Omental fat pad (tissue), 4 donors: ENCODE measurements around the gene GIMAP7. TPM values are rescaled to one million over a fixed set of nuclear protein-coding genes. Genes with fewer than 3 reads are reported as not detected.

Experiments
- ATAC-seq: fragments of 150-250 bp; one replicate; pipeline ENCODE4 v1.9.1; 2016; ENCODE audit warnings: mild to moderate bottlenecking, moderate library complexity; ENCODE audit not compliant: low FRiP score
- DNase-seq: peaks from one replicate; pipeline ENCODE4 v3.0.0-alpha.2; 2019; ENCODE audit warnings: low spot score
- total RNA-seq, 4 donors: library from RNA; depleted of rRNA; stranded (reverse); fragments of >200 nt; gene quantifications; one replicate each; pipeline ENCODE4 v1.1.0, GENCODE V29; 2016
- TF ChIP-seq, protein P1 (sequence below), 3 donors: fragments of 450-650 bp; IDR thresholded peaks; one replicate each; pipeline ENCODE4 v1.5.1; 2016 to 2017; ENCODE audit warnings: antibody characterized with exemption in 3 of 3, mild to moderate bottlenecking in 3 of 3, moderate library complexity in 2 of 3

GIMAP7 gene
- total RNA-seq, 4 donors from 2014 or later = 5.8 to 102 (median 27.2) TPM

DNA sequence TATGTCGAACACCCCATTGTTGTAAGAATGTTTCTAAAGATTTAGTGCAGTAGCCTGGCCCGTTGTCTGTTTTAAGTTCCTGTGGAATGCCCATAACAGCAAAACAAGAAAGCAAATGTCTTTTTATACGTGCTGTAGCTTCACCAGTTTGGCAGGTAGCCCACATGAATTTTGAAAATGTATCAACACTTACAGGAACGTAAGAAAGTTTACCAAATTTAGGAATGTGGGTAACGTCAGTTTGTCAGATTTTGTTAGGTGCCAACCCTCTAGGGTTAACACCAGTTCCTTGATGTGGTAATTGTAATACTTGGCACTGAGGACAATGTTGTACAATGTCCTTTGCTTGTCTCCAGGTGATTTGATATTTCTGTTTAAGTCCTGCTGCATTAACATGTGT is 49.3 kb downstream of the GIMAP7 start:
- TF ChIP-seq, protein P1, sequence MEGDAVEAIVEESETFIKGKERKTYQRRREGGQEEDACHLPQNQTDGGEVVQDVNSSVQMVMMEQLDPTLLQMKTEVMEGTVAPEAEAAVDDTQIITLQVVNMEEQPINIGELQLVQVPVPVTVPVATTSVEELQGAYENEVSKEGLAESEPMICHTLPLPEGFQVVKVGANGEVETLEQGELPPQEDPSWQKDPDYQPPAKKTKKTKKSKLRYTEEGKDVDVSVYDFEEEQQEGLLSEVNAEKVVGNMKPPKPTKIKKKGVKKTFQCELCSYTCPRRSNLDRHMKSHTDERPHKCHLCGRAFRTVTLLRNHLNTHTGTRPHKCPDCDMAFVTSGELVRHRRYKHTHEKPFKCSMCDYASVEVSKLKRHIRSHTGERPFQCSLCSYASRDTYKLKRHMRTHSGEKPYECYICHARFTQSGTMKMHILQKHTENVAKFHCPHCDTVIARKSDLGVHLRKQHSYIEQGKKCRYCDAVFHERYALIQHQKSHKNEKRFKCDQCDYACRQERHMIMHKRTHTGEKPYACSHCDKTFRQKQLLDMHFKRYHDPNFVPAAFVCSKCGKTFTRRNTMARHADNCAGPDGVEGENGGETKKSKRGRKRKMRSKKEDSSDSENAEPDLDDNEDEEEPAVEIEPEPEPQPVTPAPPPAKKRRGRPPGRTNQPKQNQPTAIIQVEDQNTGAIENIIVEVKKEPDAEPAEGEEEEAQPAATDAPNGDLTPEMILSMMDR (IDR thresholded peaks at IDR 0.05) = no peak
- ATAC-seq (no peak), DNase-seq (no peak)

DNA sequence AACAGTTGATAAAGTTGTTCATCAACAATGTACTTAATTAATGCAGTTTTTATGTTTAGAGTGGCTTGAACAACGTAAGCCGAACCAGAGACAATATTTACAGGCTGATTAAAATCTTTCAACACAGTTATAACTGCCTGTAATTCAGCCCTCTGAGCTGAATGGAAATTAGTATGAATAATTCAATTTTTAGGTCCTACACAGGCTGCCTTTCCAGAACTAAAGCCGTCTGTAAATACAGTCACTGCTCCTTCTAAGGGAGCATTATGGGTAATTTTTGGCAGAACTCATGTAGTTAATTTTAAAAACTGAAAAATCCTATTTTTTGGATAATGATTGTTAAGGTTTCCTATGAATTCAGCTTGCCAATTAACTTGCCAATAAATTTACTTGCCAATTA is 49.9 kb downstream of the GIMAP7 start:
- ATAC-seq (no peak), DNase-seq (no peak)
- TF ChIP-seq, protein P1 (IDR thresholded peaks at IDR 0.05) = no peak

DNA sequence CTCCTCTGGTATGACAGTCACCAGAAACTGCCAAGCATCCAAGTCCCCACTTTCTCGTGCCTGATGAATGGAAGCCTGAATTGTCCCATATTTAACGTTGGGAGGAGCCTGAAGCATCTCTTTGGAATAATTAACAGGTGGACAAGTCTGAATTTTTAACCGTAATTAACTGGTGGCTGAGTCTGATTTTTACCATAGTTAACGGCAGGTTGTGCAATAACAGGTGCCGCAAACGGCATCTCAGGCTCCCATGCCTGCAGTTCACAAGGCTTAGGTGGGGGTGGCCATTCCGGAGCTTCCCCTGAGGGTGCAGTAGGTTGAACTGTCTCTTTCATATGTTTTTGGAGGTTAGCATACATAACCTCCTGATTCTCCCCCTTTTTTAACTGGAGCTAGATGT is 50.6 kb downstream of the GIMAP7 start:
- TF ChIP-seq, protein P1 (IDR thresholded peaks at IDR 0.05) = no peak
- ATAC-seq (no peak), DNase-seq (no peak)

DNA sequence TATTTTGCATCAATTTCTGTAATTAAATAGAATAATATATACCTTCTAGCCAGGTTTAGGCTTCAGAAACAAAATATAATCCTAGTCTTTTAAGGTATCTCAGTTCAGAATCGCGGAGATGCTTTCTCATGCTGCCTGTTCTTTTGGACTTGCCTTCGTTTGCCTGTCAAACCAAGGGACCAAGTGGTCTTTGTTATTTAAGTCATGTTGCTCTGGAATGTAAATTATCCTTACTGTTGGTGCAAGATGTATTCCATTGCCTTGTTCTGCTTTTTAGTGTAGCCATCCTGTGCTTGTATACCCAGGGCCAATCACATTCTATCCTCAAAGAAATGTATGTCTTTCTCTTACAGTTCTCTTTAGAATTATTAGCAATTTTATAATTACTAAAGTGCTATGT is 51.5 kb downstream of the GIMAP7 start:
- DNase-seq (no peak), ATAC-seq (no peak)
- TF ChIP-seq, protein P1 (IDR thresholded peaks at IDR 0.05) = no peak

DNA sequence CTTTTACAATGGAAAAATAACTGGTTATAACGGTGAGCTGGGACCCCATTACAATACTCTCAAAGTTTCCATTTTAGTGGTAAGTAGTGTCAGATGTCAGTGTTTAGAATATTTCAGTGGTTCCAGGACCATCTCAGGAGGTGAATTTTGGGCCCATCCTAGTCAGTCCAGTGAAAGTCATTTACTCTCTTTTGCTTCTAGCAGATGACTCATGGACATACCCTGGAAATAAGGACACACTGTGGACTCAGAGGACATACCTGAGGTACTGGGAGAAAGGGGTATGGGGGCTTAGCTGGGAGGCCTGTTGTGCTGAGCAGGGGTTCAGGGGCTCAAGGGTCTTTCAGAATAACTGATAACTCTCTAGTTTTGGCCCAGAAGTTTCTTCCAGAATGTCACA is 51.9 kb downstream of the GIMAP7 start:
- DNase-seq (no peak), ATAC-seq (no peak)
- TF ChIP-seq, protein P1 (IDR thresholded peaks at IDR 0.05) = no peak

DNA sequence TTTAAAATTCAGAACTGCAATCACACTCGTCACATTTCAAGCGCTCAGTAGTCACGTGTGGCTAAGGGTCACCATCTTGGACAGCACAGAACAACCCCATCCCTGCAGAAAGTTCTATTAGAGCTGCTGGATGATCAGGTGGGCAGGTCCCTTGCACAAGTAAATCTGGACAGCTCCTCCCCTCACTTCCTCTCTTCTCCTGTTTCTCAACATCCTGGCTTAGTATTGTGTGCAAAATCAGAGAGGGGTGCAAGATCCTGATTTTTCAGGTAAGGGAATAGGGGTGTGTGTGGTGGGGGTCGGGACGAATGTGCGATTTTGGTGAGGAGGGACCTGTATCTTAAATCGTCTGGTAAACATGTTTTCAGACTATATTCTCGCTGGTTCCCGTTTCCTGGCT is 52.5 kb downstream of the GIMAP7 start, which contains the start of gene GIMAP4:
TSS of gene GIMAP4 (plus strand) at position 222 of the 400 bp plus-strand sequence. CDS start 2,512 bp downstream, outside the sequence.
- ATAC-seq (no peak), DNase-seq (no peak)
- TF ChIP-seq, protein P1 (IDR thresholded peaks at IDR 0.05) = no peak

DNA sequence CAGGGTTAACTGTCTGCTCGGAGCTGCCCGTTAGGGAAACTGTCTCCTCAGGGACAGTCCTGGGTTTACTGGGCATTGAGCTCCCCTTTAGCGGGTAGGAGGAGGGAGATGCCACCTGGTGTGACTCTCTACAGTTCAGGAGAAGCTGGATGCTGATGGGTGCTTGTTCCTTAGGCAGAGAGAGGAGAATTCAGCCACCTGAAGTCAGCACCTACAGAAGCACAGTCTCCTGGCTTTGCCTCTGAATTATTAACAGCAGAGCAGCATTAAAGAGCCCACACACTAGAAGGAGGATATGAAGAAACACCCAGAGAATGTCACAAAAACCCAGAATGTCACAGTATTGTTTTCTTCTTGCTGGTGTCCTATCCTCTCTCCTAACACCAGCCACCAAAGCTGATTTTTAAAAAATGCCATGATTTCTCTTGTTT is 53.2 kb downstream of the GIMAP7 start:
- TF ChIP-seq, protein P1 (IDR thresholded peaks at IDR 0.05) = no peak

More for the DNA sequence above, 53.2 kb downstream of the GIMAP7 start:
- ATAC-seq = no peak
- DNase-seq = no peak
